HepG2 (cell line): Measurements from ENCODE around the gene DGKG. TPM values are rescaled to one million over a fixed set of nuclear protein-coding genes. Genes with fewer than 3 reads are reported as not detected.
A peak's percentile ranks its signal among the peaks of the same experiment; 100 is the strongest.

ENCODE experiments used
- ATAC-seq: fragments of 200-7000 bp; cut with Tn5 transposase; 3 replicates; pipeline ENCODE4 v1.9.1; 2020; ENCODE audit warnings: mild to moderate bottlenecking, moderate library complexity
- BruUV-seq: library from RNA; stranded (reverse); fragments of 400-500 nt; replicated peaks from 2 replicates; lab custom pipeline; 2021; lab: Mats Ljungman, UMichigan
- CTCF ChIA-PET: fragments of 300-600 bp; formaldehyde crosslinking; extraction: SDS; loops from one replicate; lab custom pipeline; 2021; ENCODE audit warnings: low total read pairs, inconsistent platforms, low intra/inter-chr PET ratio; lab: Yijun Ruan, JAX
- POLR2A ChIA-PET: fragments of 350-600 bp; sonication (Branson Sonifier 250); formaldehyde crosslinking; loops from one replicate; lab custom pipeline; 2020; ENCODE audit warnings: antibody characterized with exemption, inconsistent platforms; lab: Yijun Ruan, JAX
- DNase-seq: peaks from one replicate; pipeline ENCODE4 v3.0.0-alpha.2; 2015; ENCODE audit warnings: low spot score
- FAIRE-seq: peaks from 3 replicates; lab custom pipeline; 2011; peaks lifted over from hg19 to GRCh38; lab: Jason Lieb, UNC
- H2AFZ ChIP-seq: one replicate; pipeline ENCODE4 v1.6.1; 2011; ENCODE audit warnings: low read length, inconsistent platforms
- H3K27ac ChIP-seq: fragments of 300-600 bp; 3 replicates; pipeline ENCODE4 v1.8.0; 2011; ENCODE audit warnings: mixed run types, mild to moderate bottlenecking, mixed read lengths, low read length, inconsistent platforms; ENCODE audit not compliant: insufficient read depth; ENCODE audit errors: extremely low read length
- H3K27me3 ChIP-seq, 2 experiments: fragments of 200-600 bp in 1 of 2; 2 replicates in 1 of 2; 3 replicates in 1 of 2; pipeline versions ENCODE4 v1.6.0 to v1.8.0; 2011; ENCODE audit warnings: low read length in 2 of 2, mild to moderate bottlenecking in 2 of 2, moderate library complexity in 2 of 2, inconsistent platforms in 1 of 2; ENCODE audit not compliant: insufficient read depth in 2 of 2, control insufficient read depth in 1 of 2
- H3K36me3 ChIP-seq, 2 experiments: fragments of 200-600 bp in 1 of 2; replicated peaks in 1 of 2; 2 replicates in 1 of 2; 3 replicates in 1 of 2; pipeline versions ENCODE4 v1.5.1 to v1.8.0; 2011; ENCODE audit warnings: low read length in 2 of 2, inconsistent platforms in 1 of 2; ENCODE audit not compliant: insufficient read depth in 2 of 2, control insufficient read depth in 1 of 2
- H3K4me1 ChIP-seq: 2 replicates; pipeline ENCODE4 v1.5.1; 2012; ENCODE audit warnings: low read length, inconsistent platforms; ENCODE audit not compliant: insufficient read depth
- H3K4me2 ChIP-seq: 2 replicates; pipeline ENCODE4 v1.6.0; 2011; ENCODE audit warnings: low read depth, low read length, inconsistent platforms
- H3K4me3 ChIP-seq, 3 experiments: fragments of 200-600 bp in 1 of 3; sonication (generic), shearing (Covaris generic) in 1 of 3; replicated peaks in 1 of 3; 2 replicates each; pipeline ENCODE4 v1.5.1; 2011 to 2016; ENCODE audit warnings: low read length in 3 of 3, inconsistent platforms in 2 of 3, low read depth in 2 of 3, mild to moderate bottlenecking in 2 of 3, control low read depth in 1 of 3, mixed read lengths in 1 of 3; ENCODE audit not compliant: insufficient read depth in 1 of 3
- H3K79me2 ChIP-seq: one replicate; pipeline ENCODE4 v1.6.1; 2011; ENCODE audit warnings: low read length, inconsistent platforms; ENCODE audit not compliant: insufficient read depth
- H3K9ac ChIP-seq: 2 replicates; pipeline ENCODE4 v1.6.0; 2011; ENCODE audit warnings: mild to moderate bottlenecking, low read depth, low read length, inconsistent platforms; ENCODE audit not compliant: insufficient read depth
- H3K9me3 ChIP-seq: 2 replicates; pipeline ENCODE4 v1.5.1; 2012; ENCODE audit warnings: mild to moderate bottlenecking, low read length
- H4K20me1 ChIP-seq: 2 replicates; pipeline ENCODE4 v1.6.0; 2011; ENCODE audit warnings: inconsistent platforms, mild to moderate bottlenecking, low read length, moderate library complexity; ENCODE audit not compliant: insufficient read depth
- POLR2A ChIP-seq, 2 experiments: IDR thresholded peaks; 2 replicates each; pipeline ENCODE4 v1.6.1; 2011; ENCODE audit warnings: low read depth in 2 of 2, low read length in 2 of 2, mild to moderate bottlenecking in 1 of 2, moderate library complexity in 1 of 2; ENCODE audit not compliant: insufficient read depth in 1 of 2
- RXRB ChIP-seq: IDR thresholded peaks from 2 replicates; pipeline ENCODE4 v1.6.1; 2016; ENCODE audit warnings: borderline replicate concordance, missing genetic modification reagents, missing compliant biosample characterization
- ZNF83 ChIP-seq: sonication (generic); formaldehyde crosslinking; IDR thresholded peaks from 2 replicates; pipeline ENCODE4 v1.4.0; 2020; ENCODE audit warnings: missing genetic modification reagents, mild to moderate bottlenecking, borderline replicate concordance
- WGBS: methylation state at CpG from one replicate; pipeline ENCODE4 v1.1.6; 2017; ENCODE audit warnings: low lambda C conversion rate; 5-methylcytosine and 5-hydroxymethylcytosine counted together
- in situ Hi-C: cut with HindIII; loops from 2 replicates; pipeline ENCODE4 v1.10.0; 2017; ENCODE audit warnings: low pct_unique_long_range_greater_than_20kb; ENCODE audit not compliant: extremely low pct_ligation_motif_present
- intact Hi-C: fragments of 100-400 bp; cut with micrococcal nuclease; formaldehyde crosslinking; loops from one replicate; pipeline ENCODE4 v1.10.0; 2022; ENCODE audit not compliant: unreplicated experiment
- polyA plus RNA-seq, 8 experiments: library from polyadenylated mRNA; depleted of rRNA in 3 of 8; stranded (reverse) in 7 of 8; unstranded in 1 of 8; fragments of >200 nt; fragmentation: Illumina TruSeq in 4 of 8; extraction: Trizol in 4 of 8; gene quantifications; 2 replicates each; pipeline versions ENCODE4 v1.2.1 to v1.2.3, GENCODE V29; 2011 to 2016; ENCODE audit warnings: low read depth in 4 of 8, missing spikeins in 1 of 8, mixed read lengths in 1 of 8; ENCODE audit not compliant: insufficient read depth in 1 of 8
- total RNA-seq, 5 experiments: library from RNA; depleted of rRNA; stranded (reverse); fragments of >200 nt; fragmentation: Illumina TruSeq; extraction: Trizol; gene quantifications; 2 replicates each; pipeline ENCODE4 v1.2.3, GENCODE V29; 2016; ENCODE audit warnings: low read depth in 1 of 5
- TF ChIP-seq, protein P1 (sequence below): sonication (generic); formaldehyde crosslinking; IDR thresholded peaks from 2 replicates; pipeline ENCODE4 v1.4.0; 2020; ENCODE audit warnings: missing genetic modification reagents, borderline replicate concordance
- TF ChIP-seq, protein P2 (sequence below): sonication (generic); formaldehyde crosslinking; IDR thresholded peaks from 2 replicates; pipeline ENCODE4 v1.5.1; 2020; ENCODE audit warnings: missing genetic modification reagents, mild to moderate bottlenecking, borderline replicate concordance
- TF ChIP-seq, protein P3 (sequence below): IDR thresholded peaks from 2 replicates; pipeline ENCODE4 v1.6.1; 2016; ENCODE audit warnings: low read depth, missing genetic modification reagents, missing compliant biosample characterization

Gene DGKG
- total and polyA plus RNA-seq, 2 of the 13 experiments (the other 11 are each of a cell fraction or from before 2014, with no cell fraction given): 3.8 to 6.2 TPM

DNA sequence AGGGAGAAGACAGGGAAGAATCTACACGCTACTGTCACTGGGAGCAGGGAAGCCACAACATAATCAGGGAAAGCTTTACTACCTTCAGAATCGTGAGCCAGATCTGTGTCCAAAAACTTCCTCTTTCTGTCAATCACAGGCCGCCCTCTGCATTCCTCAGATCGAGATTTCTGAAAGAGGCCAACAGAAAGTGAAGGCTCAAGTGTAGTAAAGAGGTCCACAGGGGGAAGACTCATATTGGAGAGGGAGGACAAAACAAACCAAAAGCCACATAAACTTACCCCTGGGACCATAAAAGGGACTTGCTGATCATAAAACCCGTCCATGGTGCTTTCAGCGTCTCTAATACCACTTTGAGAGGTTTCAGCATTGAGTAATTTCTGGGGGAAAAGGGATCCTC lies 256.5 kb downstream of the DGKG start:
- BruUV-seq: no TSS peak

DNA sequence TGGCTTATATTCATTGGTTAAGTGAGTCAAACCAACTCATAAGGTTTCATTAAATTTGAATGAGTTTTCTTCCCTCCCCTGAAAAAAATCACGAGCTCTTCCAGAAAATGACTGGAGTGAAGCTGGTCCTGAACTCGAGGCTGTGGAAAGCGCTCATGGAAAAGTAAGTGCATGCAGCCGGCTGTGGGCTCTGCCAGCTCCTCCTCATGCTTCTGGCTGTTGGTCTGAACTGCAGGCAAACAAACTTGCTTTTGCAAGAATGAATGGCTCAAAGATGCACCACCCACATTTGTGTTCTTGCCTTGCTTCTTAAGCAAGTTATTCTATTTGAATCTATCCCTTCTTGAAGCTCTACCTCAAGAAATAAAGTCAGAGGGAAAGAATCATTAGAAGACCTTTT lies 259.3 kb downstream of the DGKG start:
- CTCF ChIA-PET: no interaction called here
- no peaks in the 10 kb centered on the region; a peak in 1 of 5 replicates for H3K27me3 ChIP-seq
- TF ChIP-seq, protein P1, sequence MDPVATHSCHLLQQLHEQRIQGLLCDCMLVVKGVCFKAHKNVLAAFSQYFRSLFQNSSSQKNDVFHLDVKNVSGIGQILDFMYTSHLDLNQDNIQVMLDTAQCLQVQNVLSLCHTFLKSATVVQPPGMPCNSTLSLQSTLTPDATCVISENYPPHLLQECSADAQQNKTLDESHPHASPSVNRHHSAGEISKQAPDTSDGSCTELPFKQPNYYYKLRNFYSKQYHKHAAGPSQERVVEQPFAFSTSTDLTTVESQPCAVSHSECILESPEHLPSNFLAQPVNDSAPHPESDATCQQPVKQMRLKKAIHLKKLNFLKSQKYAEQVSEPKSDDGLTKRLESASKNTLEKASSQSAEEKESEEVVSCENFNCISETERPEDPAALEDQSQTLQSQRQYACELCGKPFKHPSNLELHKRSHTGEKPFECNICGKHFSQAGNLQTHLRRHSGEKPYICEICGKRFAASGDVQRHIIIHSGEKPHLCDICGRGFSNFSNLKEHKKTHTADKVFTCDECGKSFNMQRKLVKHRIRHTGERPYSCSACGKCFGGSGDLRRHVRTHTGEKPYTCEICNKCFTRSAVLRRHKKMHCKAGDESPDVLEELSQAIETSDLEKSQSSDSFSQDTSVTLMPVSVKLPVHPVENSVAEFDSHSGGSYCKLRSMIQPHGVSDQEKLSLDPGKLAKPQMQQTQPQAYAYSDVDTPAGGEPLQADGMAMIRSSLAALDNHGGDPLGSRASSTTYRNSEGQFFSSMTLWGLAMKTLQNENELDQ: no peak
- no peak for TF ChIP-seq ZNF83
- TF ChIP-seq, protein P2, sequence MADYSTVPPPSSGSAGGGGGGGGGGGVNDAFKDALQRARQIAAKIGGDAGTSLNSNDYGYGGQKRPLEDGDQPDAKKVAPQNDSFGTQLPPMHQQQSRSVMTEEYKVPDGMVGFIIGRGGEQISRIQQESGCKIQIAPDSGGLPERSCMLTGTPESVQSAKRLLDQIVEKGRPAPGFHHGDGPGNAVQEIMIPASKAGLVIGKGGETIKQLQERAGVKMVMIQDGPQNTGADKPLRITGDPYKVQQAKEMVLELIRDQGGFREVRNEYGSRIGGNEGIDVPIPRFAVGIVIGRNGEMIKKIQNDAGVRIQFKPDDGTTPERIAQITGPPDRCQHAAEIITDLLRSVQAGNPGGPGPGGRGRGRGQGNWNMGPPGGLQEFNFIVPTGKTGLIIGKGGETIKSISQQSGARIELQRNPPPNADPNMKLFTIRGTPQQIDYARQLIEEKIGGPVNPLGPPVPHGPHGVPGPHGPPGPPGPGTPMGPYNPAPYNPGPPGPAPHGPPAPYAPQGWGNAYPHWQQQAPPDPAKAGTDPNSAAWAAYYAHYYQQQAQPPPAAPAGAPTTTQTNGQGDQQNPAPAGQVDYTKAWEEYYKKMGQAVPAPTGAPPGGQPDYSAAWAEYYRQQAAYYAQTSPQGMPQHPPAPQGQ (CRISPR knock-in tag): no peak
- TF ChIP-seq, protein P3, sequence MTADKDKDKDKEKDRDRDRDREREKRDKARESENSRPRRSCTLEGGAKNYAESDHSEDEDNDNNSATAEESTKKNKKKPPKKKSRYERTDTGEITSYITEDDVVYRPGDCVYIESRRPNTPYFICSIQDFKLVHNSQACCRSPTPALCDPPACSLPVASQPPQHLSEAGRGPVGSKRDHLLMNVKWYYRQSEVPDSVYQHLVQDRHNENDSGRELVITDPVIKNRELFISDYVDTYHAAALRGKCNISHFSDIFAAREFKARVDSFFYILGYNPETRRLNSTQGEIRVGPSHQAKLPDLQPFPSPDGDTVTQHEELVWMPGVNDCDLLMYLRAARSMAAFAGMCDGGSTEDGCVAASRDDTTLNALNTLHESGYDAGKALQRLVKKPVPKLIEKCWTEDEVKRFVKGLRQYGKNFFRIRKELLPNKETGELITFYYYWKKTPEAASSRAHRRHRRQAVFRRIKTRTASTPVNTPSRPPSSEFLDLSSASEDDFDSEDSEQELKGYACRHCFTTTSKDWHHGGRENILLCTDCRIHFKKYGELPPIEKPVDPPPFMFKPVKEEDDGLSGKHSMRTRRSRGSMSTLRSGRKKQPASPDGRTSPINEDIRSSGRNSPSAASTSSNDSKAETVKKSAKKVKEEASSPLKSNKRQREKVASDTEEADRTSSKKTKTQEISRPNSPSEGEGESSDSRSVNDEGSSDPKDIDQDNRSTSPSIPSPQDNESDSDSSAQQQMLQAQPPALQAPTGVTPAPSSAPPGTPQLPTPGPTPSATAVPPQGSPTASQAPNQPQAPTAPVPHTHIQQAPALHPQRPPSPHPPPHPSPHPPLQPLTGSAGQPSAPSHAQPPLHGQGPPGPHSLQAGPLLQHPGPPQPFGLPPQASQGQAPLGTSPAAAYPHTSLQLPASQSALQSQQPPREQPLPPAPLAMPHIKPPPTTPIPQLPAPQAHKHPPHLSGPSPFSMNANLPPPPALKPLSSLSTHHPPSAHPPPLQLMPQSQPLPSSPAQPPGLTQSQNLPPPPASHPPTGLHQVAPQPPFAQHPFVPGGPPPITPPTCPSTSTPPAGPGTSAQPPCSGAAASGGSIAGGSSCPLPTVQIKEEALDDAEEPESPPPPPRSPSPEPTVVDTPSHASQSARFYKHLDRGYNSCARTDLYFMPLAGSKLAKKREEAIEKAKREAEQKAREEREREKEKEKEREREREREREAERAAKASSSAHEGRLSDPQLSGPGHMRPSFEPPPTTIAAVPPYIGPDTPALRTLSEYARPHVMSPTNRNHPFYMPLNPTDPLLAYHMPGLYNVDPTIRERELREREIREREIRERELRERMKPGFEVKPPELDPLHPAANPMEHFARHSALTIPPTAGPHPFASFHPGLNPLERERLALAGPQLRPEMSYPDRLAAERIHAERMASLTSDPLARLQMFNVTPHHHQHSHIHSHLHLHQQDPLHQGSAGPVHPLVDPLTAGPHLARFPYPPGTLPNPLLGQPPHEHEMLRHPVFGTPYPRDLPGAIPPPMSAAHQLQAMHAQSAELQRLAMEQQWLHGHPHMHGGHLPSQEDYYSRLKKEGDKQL (CRISPR knock-in tag): no peak

More for the DNA sequence above, 256.5 kb downstream of the DGKG start:
- ATAC-seq: no peak
- POLR2A ChIA-PET: no interaction called here
- intact Hi-C loops (no loop called here), in situ Hi-C loops (no loop called here)
- H2AFZ ChIP-seq: no peak overlapping the region
- TF ChIP-seq POLR2A (IDR thresholded peaks at IDR 0.05; ENCODE audit: insufficient read depth in 1 of 2, low read depth in 2 of 2, low read length in 2 of 2): 0 out of 4 replicates have a peak, but pooled peaks of 1 of the 2 experiments have one; percentile 33
- no peak for TF ChIP-seq RXRB
- no peak overlapping the region for H3K4me3 ChIP-seq
- peaks cover 58% of the 10 kb centered on the region for H3K4me1 ChIP-seq
- WGBS: 75% methylated on average over 6 of the region's 6 CpGs
- FAIRE-seq: no peak
- H3K27me3 ChIP-seq: no peaks in the 10 kb centered on the region; a peak in 1 of 5 replicates
- H3K27ac ChIP-seq: peak overlapping the region; percentile 5
- no peak for DNase-seq
- CTCF ChIA-PET: no interaction called here
- peaks cover 0 to 32% of the 10 kb centered on the region in 2 experiments; a peak in 3 of 5 replicates for H3K36me3 ChIP-seq
- peak overlapping the region; percentile 43 for H3K4me2 ChIP-seq
- H3K79me2 ChIP-seq: peaks cover 67% of the 10 kb centered on the region
- H3K9me3 ChIP-seq: no peaks in the 10 kb centered on the region
- peak overlapping the region; percentile 30; the same call in 1 of the 2 replicates for H3K9ac ChIP-seq
- peaks cover 24% of the 10 kb centered on the region for H4K20me1 ChIP-seq

More for the DNA sequence above, 259.3 kb downstream of the DGKG start:
- Histone ChIP-seq H3K27ac (peak overlapping the region; percentile 14), H3K4me3 (no peak overlapping the region), H2AFZ (no peak overlapping the region), H3K36me3 (peaks cover 0 to 32% of the 10 kb centered on the region in 2 experiments; a peak in 3 of 5 replicates), H3K4me1 (peaks cover 81% of the 10 kb centered on the region), H4K20me1 (peaks cover 24% of the 10 kb centered on the region), H3K9ac (no peak overlapping the region), H3K4me2 (no peak overlapping the region), H3K79me2 (peaks cover 74% of the 10 kb centered on the region), H3K9me3 (no peaks in the 10 kb centered on the region)
- no TSS peak for BruUV-seq
- DNase-seq (no peak), FAIRE-seq (no peak), ATAC-seq (no peak)
- intact Hi-C loops (no loop called here), in situ Hi-C loops (no loop called here)
- POLR2A ChIA-PET: no interaction called here
- WGBS: 72% methylated on average over 4 of the region's 4 CpGs
